HG02678 (cell line): ENCODE measurements around the gene HBQ1.
"Not testable (repeated sequence)": the region's sequence is repeated elsewhere in the genome, so short reads cannot be mapped to it uniquely, and the experiment has no call there.

Experiments used
- ATAC-seq: cut with Tn5 transposase; IDR thresholded peaks from one replicate; pipeline ENCODE4 v1.9.1; 2021; ENCODE audit warnings: mild to moderate bottlenecking, moderate library complexity; ENCODE audit not compliant: unreplicated experiment

The HBQ1 gene

DNA sequence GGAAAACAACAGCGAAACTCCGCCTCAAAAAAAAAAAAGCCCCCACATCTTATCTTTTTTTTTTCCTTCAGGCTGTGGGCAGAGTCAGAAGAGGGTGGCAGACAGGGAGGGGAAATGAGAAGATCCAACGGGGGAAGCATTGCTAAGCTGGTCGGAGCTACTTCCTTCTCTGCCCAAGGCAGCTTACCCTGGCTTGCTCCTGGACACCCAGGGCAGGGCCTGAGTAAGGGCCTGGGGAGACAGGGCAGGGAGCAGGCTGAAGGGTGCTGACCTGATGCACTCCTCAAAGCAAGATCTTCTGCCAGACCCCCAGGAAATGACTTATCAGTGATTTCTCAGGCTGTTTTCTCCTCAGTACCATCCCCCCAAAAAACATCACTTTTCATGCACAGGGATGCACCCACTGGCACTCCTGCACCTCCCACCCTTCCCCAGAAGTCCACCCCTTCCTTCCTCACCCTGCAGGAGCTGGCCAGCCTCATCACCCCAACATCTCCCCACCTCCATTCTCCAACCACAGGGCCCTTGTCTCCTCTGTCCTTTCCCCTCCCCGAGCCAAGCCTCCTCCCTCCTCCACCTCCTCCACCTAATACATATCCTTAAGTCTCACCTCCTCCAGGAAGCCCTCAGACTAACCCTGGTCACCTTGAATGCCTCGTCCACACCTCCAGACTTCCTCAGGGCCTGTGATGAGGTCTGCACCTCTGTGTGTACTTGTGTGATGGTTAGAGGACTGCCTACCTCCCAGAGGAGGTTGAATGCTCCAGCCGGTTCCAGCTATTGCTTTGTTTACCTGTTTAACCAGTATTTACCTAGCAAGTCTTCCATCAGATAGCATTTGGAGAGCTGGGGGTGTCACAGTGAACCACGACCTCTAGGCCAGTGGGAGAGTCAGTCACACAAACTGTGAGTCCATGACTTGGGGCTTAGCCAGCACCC, 5.0 kb upstream of the HBQ1 start:
- no peak for ATAC-seq

DNA sequence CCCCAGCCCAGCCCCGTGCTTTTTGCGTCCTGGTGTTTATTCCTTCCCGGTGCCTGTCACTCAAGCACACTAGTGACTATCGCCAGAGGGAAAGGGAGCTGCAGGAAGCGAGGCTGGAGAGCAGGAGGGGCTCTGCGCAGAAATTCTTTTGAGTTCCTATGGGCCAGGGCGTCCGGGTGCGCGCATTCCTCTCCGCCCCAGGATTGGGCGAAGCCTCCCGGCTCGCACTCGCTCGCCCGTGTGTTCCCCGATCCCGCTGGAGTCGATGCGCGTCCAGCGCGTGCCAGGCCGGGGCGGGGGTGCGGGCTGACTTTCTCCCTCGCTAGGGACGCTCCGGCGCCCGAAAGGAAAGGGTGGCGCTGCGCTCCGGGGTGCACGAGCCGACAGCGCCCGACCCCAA, 4.3 kb upstream of the HBQ1 start:
- not testable (repeated sequence) for ATAC-seq

DNA sequence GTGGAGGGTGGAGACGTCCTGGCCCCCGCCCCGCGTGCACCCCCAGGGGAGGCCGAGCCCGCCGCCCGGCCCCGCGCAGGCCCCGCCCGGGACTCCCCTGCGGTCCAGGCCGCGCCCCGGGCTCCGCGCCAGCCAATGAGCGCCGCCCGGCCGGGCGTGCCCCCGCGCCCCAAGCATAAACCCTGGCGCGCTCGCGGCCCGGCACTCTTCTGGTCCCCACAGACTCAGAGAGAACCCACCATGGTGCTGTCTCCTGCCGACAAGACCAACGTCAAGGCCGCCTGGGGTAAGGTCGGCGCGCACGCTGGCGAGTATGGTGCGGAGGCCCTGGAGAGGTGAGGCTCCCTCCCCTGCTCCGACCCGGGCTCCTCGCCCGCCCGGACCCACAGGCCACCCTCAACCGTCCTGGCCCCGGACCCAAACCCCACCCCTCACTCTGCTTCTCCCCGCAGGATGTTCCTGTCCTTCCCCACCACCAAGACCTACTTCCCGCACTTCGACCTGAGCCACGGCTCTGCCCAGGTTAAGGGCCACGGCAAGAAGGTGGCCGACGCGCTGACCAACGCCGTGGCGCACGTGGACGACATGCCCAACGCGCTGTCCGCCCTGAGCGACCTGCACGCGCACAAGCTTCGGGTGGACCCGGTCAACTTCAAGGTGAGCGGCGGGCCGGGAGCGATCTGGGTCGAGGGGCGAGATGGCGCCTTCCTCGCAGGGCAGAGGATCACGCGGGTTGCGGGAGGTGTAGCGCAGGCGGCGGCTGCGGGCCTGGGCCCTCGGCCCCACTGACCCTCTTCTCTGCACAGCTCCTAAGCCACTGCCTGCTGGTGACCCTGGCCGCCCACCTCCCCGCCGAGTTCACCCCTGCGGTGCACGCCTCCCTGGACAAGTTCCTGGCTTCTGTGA, 3.5 kb upstream of the HBQ1 start, which contains the start of gene HBA1:
HBA1 (plus strand) TSS at position 204 of the 906 bp plus-strand sequence; CDS start at position 241, 37 bp downstream.
- not testable (repeated sequence) for ATAC-seq

DNA sequence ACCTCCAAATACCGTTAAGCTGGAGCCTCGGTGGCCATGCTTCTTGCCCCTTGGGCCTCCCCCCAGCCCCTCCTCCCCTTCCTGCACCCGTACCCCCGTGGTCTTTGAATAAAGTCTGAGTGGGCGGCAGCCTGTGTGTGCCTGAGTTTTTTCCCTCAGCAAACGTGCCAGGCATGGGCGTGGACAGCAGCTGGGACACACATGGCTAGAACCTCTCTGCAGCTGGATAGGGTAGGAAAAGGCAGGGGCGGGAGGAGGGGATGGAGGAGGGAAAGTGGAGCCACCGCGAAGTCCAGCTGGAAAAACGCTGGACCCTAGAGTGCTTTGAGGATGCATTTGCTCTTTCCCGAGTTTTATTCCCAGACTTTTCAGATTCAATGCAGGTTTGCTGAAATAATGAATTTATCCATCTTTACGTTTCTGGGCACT, 2.9 kb upstream of the HBQ1 start:
- ATAC-seq, result no peak

DNA sequence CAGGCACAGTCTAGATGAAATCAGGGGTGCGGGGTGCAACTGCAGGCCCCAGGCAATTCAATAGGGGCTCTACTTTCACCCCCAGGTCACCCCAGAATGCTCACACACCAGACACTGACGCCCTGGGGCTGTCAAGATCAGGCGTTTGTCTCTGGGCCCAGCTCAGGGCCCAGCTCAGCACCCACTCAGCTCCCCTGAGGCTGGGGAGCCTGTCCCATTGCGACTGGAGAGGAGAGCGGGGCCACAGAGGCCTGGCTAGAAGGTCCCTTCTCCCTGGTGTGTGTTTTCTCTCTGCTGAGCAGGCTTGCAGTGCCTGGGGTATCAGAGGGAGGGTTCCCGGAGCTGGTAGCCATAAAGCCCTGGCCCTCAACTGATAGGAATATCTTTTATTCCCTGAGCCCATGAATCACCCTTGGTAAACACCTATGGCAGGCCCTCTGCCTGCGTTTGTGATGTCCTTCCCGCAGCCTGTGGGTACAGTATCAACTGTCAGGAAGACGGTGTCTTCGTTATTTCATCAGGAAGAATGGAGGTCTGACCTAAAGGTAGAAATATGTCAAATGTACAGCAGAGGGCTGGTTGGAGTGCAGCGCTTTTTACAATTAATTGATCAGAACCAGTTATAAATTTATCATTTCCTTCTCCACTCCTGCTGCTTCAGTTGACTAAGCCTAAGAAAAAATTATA, 2.1 kb upstream of the HBQ1 start:
- no peak for ATAC-seq

DNA sequence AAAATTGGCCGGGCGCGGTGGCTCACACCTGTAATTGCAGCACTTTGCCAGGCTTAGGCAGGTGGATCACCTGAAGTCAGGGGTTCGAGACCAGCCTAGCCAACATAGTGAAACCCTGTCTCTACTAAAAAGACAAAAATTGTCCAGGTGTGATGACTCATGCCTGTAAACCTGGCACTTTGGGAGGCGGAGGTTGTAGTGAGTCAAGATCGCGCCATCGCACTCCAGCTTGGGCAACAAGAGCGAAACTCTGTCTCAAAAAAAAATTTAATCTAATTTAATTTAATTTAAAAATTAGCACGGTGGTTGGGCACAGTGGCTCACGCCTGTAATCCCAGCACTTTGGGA, 1.6 kb upstream of the HBQ1 start:
- ATAC-seq, result no peak

DNA sequence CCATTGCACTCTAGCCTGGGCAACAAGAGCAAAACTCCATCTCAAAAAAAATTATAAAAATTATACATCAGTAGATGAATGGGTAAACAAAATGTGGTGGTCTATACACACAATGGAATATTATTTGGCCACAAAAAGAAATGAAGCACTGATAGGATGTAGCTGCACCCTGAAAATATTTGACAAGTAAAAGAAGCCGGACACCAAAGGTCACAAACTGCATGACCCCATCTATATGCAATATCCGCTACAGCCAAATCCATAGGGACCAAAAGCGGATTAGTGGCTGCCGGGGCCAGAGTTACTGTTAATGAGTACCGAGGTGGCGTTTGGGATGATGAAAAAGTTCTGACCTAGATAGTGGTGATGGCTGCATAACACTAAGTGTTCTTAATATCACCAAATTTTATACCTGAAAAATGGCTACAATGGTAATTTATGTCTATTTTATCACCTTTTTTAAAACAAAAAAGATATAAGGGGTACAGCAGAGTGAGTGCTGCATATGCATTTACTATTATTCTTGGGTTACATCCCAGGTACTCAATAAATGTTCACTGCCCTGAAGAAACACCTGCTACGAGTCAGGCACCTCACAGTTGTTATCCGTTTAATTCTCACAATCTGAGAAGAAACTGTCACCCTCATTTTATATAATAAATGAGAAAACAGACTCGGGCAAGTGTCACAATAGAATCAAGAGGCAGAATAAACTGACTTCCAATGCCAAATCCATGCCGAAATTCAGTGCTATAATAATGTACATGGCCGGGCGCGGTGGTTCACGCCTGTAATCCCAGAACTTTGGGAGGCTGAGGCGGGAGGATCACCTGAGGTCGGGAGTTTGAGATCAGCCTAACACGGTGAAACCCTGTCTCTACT, 807 bp upstream of the HBQ1 start:
- no peak for ATAC-seq

DNA sequence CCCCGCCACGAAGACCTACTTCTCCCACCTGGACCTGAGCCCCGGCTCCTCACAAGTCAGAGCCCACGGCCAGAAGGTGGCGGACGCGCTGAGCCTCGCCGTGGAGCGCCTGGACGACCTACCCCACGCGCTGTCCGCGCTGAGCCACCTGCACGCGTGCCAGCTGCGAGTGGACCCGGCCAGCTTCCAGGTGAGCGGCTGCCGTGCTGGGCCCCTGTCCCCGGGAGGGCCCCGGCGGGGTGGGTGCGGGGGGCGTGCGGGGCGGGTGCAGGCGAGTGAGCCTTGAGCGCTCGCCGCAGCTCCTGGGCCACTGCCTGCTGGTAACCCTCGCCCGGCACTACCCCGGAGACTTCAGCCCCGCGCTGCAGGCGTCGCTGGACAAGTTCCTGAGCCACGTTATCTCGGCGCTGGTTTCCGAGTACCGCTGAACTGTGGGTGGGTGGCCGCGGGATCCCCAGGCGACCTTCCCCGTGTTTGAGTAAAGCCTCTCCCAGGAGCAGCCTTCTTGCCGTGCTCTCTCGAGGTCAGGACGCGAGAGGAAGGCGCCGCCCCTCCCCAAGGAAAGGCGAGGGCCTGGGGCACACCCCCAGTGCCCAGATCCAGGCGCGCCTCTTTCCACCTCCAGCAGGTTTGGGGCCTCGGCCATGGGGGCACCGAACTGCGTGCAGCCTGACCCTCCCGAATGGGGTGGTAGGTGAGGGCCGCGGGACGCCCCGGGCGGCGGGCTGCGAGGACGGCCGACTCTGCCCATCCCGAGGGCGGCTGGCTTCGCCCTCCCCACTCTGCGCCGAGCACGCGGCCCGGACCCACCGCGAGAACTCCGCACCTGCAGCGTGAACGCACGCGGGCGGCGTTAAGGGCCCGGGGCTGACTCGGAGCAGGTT, 664 bp downstream of the HBQ1 start:
- no peak for ATAC-seq

DNA sequence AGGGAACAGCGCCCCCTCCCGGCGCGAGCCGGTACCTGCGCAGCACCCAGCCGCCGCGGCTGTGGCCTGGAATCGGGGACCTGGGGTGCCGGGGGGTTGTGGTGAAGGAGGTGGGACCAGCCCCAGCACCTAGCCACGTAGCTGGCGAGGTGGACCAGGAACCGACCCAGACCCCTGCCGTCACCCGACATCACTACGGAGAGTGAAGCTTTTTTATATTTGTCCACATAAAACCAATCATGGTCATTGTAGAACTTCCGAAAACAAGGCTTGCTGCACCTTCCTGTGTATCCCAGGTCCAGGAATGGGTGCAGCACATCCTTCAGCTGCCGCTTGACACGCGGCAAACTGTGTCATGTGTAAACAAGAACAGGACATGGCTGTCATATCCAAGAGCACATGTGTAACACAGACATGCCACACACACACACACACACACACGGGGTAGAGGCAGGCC, 1.3 kb downstream of the HBQ1 start:
- ATAC-seq, result no peak

DNA sequence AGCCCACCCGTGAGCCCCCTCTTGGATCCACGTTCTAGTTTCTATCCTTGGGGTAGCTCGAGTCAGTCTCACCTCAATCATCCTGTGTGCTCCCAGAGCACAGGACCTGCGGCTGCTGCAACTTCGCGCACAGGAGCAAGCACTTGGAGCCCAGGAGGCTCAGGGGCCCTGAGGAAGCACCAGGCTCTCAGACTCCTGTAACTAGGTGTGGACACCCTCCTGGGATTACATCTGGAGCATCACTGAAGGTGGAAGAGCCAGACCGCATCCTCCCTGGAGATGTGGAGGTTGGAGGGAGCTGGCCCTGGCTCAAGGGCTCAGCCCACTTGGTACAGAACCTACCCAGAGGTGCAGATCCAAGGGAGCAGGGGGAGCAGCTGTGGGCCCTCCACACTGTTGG, 2.7 kb downstream of the HBQ1 start:
- ATAC-seq, result no peak

DNA sequence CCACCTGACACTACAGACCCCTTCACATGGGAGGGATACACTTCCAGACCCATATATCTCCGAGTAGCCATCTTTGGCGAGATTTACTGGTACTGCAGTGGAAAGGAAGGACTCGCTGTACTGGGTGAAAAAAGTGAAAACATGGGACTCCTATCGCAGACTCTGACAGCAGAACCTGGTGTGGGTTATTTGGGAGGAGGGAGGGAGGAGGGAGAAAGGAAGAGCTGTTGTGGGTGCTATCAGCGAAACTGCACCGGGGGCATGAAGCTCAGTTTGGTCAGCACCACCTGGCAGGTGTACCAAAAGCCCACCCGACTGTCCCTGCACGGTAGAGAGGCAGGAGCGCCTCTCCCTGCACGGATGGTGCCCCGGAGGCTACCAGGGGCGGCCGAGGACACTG, 5.0 kb downstream of the HBQ1 start:
- no peak for ATAC-seq

DNA sequence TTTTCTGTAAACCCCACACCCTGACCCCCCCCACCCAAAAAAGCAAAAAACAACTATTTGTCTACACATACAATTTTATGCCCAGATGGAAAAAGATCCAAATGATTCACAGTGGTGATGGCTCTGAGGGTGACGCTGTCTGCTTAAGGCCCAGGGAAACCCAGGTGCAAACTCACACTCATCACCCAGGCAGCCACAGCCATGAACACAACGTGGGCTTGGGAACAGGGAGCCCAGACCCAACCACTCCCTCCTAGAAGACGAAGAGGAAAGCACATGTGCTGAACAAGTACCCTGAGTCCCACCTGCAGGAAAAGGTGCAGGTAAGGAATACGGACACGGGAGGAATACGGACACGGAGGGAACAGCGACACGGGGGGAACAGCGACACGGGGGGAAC, 5.4 kb downstream of the HBQ1 start:
- no peak for ATAC-seq

DNA sequence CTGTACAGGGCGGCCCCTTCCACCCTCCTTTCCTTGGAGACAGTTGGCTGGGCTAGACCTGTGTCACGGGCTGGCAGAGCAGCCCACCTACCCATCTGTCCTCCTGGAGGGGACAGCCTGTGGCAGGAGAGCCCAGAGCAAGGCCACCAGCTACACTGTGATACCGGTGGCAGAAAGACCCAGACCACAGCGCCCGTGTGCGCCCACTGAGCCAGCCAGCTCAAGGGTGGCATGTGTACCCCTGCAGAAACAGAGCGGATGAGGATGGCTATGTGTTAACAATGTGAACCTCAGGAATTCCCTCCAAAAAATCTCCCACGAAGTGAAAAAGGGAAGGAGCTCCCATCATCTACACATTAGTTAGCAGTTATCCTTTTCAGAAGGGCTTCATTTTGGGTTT, 7.1 kb downstream of the HBQ1 start:
- no peak for ATAC-seq

DNA sequence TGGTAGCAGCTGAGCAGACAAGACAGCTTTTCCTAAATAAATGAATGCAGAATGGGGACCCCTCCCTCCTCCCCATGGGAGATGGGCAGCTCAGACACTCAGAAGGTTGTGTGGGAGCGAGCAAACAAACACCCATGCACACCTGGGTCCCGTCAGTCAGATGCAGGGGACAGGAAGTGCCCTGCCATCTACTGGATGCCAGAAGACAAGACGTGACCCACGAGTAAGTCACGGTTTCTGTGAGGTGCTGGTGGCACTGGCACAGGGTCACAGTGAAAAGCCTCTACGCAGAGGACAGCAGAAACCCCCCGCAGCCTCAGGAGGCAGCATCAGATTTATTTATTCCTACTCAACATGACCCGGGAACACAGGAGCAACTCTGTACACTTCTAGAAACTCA, 8.4 kb downstream of the HBQ1 start:
- ATAC-seq, result no peak

DNA sequence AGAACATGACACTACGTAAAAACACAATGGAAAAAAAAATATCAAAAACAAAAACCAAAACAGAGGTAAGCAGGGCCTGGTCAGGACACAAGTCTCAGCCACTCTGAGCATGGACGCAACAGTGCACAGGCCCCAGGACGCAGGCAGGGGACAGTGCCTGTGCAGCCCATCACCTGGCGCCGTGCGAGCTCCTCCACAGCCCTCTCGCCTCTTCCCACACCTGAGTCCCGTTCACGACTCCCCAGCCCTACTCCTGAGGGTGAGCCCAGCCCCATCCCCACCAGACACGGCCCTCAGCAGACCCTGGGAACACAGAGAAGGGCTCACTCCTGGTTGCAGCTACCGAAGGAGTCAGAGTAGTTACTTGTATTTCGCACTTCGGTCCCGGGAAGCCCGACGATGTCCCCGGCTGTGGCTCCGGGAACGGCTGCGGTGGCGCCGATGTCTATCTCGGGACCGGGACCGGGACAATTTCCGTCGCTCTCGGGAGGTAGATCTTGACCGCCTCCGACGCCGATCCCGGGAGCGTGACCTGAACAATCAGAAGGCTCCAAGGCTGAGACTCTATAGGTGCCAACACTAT, 9.4 kb downstream of the HBQ1 start:
- no peak for ATAC-seq

DNA sequence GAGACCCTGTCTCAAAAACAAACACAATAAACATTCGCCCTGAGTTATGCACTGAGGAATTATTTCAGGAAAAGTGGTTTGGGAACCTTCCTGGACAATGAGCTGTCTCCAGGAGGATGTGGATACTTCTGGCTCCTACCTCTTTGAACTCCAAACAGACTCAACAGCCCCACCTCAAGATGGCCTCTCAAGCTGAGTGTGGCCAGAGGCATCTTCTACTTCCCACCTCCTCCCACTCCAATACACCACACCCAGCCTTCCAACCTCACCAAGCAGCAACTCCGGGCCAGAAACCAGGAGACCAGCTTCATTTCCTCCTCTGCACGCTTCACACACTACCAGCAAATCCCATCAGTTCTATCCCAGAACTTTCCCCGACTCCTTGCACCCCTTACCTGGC, 11.6 kb downstream of the HBQ1 start:
- no peak for ATAC-seq

DNA sequence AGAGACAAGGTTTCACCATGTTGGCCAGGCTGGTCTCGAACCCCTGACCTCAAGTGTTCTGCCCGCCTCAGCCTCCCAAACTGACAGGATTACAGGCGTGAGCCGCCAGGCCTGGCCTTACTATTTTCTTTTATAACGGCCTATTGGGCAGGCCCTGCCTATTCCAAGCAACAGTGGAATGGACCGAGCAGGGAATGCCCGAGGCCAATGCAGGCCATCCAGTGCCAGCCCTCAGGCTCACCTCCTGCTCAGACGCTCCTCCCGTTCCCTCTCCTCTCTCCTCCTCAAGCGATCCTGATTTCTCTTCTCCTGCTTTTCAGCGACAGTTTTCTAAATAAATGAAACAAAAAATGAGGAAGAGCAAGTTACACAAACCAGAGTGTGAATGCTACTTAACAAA, 12.4 kb downstream of the HBQ1 start:
- no peak for ATAC-seq

DNA sequence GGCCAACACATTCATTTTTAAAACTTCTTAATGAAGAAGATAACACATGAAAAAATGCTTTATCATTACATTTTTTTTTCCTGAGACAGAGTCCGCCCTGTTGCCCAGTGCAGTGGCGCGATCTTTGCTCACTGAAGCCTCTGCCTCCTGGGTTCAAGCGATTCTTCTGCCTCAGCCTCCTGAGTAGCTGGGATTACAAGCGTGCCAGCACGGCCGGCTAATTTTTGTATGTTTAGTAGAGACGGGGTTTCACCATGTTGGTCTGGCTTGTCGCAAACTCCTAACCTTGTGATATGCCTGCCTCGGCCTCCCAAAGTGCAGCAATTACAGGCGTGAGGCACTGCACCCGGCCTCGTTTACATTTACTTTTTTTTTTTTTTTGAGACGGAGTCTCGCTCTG, 13.2 kb downstream of the HBQ1 start:
- no peak for ATAC-seq

DNA sequence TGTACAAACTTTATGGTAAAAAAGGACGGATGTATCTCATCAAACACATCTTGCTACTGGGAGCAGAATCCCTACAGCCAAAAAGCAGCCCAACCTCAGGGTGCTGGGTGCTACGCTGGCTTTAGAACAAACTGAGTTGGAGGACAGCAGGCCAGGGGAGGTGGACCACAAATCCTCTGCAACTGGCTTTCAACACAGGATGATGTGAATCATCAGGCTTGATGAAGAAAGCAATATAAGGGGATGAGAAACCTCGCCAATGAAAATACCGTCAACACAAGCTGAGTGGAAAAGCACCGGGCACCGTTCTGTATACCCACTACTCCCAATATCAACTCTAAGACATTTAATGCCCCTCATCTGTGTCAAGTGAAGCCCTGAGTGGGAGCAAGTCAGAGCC, 14.3 kb downstream of the HBQ1 start:
- ATAC-seq, result no peak
